ENCODE data around the gene PIP5K1A.
"Not testable (repeated sequence)": the region's sequence is repeated elsewhere in the genome, so short reads cannot be mapped to it uniquely, and the experiment has no call there.

Gene PIP5K1A

DNA sequence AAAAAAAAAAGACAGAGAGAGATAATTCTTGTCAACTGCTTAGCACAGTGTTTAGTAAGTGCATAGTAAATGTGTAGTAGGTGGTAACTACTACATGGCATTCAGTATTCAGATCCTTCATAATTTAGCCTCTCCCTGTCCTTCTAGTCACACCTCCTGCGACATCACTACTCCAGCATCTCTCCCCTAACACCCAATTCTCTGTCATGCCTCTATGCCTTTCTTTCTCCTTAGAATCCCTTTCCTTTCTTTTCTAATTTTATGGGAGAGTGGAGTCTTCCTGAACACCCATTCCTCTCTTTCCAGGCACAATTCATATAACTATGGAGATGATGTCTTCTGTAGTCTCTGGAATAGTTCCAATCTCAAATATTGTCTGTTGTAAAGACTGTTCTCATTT is 4.5 kb upstream of the PIP5K1A start:
- Histone ChIP-seq H3K4me3 (ENCODE audit: low read depth in 1 of 2, low read length in 1 of 2) (no peak overlapping the region), H3K36me3 (no peaks in the 10 kb centered on the region), H3K27ac (no peak overlapping the region), H3K9me3 (no peaks in the 10 kb centered on the region), H3K27me3 (peaks cover 34% of the 10 kb centered on the region), H3K4me1 (ENCODE audit: control insufficient read depth in 1 of 2, insufficient read depth in 1 of 2, low read depth in 1 of 2, low read length in 1 of 2) (peaks cover 14 to 23% of the 10 kb centered on the region in 2 experiments)
- TF ChIP-seq, protein P1, sequence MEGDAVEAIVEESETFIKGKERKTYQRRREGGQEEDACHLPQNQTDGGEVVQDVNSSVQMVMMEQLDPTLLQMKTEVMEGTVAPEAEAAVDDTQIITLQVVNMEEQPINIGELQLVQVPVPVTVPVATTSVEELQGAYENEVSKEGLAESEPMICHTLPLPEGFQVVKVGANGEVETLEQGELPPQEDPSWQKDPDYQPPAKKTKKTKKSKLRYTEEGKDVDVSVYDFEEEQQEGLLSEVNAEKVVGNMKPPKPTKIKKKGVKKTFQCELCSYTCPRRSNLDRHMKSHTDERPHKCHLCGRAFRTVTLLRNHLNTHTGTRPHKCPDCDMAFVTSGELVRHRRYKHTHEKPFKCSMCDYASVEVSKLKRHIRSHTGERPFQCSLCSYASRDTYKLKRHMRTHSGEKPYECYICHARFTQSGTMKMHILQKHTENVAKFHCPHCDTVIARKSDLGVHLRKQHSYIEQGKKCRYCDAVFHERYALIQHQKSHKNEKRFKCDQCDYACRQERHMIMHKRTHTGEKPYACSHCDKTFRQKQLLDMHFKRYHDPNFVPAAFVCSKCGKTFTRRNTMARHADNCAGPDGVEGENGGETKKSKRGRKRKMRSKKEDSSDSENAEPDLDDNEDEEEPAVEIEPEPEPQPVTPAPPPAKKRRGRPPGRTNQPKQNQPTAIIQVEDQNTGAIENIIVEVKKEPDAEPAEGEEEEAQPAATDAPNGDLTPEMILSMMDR (IDR thresholded peaks at IDR 0.05) = no peak

DNA sequence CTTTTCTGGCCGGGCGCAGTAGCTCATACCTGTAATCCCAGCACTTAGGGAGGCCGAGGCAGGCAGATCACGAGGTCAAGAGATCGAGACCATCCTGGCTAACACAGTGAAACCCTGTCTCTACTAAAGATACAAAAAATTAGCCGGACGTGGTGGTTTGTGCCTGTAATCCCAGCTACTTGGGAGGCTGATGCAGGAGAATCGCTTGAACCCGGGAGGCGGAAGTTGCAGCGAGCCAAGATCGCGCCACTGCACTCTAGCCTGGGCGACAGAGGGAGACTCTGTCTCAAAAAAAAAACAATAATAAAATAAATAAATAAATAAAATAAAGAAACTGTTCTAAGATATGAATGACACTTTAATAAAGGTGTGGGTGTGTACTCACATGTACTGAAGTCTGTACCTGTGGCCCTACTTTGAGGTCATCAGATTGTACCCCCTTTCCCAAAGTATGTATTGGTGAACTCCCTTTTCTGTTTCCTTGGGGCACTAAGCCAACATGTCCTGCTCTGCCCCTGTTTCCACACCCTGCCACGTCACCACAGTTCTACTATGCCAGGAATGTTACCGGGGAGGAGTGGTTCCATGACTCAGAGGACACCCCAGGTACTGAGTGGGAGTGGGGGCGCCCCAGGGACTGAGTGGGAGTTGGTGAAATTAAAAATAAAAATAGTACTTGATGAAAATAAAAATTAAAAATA is 3.3 kb upstream of the PIP5K1A start:
- not testable (repeated sequence) for H3K9me3 ChIP-seq; H3K27ac ChIP-seq; H3K4me3 ChIP-seq (ENCODE audit: low read depth in 1 of 2, low read length in 1 of 2); H3K36me3 ChIP-seq
- Histone ChIP-seq H3K4me1 (ENCODE audit: control insufficient read depth in 1 of 2, insufficient read depth in 1 of 2, low read depth in 1 of 2, low read length in 1 of 2) (peaks cover 18 to 22% of the 10 kb centered on the region in 2 experiments), H3K27me3 (peaks cover 34% of the 10 kb centered on the region)

DNA sequence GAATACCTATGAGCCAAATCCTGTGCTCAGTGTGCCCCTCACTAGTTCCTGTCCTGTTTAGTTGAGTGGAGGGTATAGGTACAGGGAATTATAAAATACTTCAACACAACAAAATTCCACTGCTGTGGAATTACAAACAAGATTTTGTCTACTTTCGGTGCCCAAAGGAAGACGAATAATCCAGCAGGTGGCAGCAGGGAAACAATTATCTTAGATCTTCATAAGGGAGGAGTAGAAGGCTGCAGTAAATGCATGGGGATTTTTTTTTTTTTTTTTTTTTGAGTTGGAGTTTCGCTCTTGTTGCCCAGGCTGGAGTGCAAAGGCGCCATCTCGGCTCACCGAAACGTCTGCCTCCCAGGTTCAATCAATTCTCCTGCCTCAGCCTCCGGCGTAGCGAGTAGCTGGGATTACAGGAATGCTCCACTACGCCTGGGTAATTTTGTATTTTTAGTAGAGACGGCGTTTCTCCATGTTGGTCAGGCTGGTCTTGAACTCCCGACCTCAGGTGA is 2.0 kb upstream of the PIP5K1A start:
- Histone ChIP-seq H3K4me1 (ENCODE audit: control insufficient read depth in 1 of 2, insufficient read depth in 1 of 2, low read depth in 1 of 2, low read length in 1 of 2) (peaks cover 19 to 22% of the 10 kb centered on the region in 2 experiments), H3K27me3 (peaks cover 34% of the 10 kb centered on the region), H3K36me3 (no peaks in the 10 kb centered on the region), H3K9me3 (no peaks in the 10 kb centered on the region), H3K4me3 (ENCODE audit: low read depth in 1 of 2, low read length in 1 of 2) (no peak overlapping the region), H3K27ac (no peak overlapping the region)
- TF ChIP-seq, protein P1 (IDR thresholded peaks at IDR 0.05) = no peak

DNA sequence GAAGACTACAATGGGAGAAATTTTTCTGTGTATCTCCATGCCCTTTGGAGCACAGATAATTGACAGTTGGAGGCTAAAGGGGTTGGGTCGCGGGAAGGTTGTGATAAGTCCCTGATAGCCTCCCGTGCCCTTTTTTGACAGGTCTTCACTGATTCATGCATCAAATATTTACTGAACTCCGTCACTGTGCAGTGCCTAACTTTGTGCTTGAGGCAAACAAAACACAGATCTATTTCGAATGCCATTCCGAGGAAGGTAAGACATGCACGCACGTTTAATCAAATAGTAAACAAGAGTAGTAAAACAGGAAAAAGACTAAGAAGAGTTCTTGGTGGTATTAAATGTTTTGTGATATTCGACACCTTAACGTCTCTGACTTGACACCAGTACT is 494 bp upstream of the PIP5K1A start:
- H3K27ac ChIP-seq = peak overlapping the region; percentile 94
- TF ChIP-seq, protein P1 (IDR thresholded peaks at IDR 0.05) = no peak

DNA sequence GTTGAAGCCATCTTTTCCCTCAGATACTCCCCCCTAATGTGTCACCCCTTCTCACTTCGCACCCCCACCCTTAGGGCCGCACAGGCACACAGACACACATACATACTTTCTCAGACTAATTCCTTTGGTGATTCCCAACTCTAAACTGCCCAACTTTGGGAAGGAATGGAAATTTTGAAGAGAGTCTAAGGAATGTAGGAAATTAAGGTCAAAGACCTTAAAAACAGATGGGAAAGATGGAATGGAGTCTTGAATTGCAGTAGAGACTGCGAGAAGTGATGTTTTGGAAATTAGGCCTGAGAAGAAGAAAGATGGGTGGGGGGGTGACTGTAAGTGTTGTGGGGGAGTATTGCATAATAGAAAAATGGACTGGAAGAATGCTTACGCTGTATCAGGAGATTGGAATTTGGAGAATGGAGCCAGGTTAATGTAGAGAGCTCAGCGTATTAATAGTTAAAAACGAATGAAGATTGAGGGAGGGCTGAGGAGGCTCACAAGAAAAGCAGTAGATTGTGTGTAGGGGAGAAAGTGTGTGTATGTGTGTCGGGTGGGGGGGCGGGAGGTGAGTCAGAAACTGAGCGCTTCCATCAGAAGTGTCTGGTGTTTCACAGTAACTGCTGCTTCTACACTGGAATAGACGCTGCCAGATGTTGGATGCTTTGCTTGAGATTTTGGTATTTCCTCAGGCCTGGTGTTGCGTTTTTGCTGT is 1.7 kb downstream of the PIP5K1A start:
- peaks cover 4% of the 10 kb centered on the region for H3K27me3 ChIP-seq
- peaks cover 13% of the 10 kb centered on the region for H3K36me3 ChIP-seq
- H3K27ac ChIP-seq = peak overlapping the region; percentile 94
- H3K9me3 ChIP-seq = no peaks in the 10 kb centered on the region
- H3K4me1 ChIP-seq (ENCODE audit: control insufficient read depth in 1 of 2, insufficient read depth in 1 of 2, low read depth in 1 of 2, low read length in 1 of 2) = peaks cover 19 to 22% of the 10 kb centered on the region in 2 experiments
- TF ChIP-seq, protein P1 (IDR thresholded peaks at IDR 0.05) = no peak
- H3K4me3 ChIP-seq (ENCODE audit: low read depth in 1 of 2, low read length in 1 of 2) = peak overlapping the region; percentile 88 to 99

More for the DNA sequence above, 494 bp upstream of the PIP5K1A start:
- H3K36me3 ChIP-seq = peaks cover 4% of the 10 kb centered on the region
- H3K4me1 ChIP-seq (ENCODE audit: control insufficient read depth in 1 of 2, insufficient read depth in 1 of 2, low read depth in 1 of 2, low read length in 1 of 2) = peaks cover 19 to 22% of the 10 kb centered on the region in 2 experiments
- peak overlapping the region; percentile 88 to 99 for H3K4me3 ChIP-seq (ENCODE audit: low read depth in 1 of 2, low read length in 1 of 2)
- H3K27me3 ChIP-seq = peaks cover 24% of the 10 kb centered on the region
- H3K9me3 ChIP-seq = no peaks in the 10 kb centered on the region

DNA sequence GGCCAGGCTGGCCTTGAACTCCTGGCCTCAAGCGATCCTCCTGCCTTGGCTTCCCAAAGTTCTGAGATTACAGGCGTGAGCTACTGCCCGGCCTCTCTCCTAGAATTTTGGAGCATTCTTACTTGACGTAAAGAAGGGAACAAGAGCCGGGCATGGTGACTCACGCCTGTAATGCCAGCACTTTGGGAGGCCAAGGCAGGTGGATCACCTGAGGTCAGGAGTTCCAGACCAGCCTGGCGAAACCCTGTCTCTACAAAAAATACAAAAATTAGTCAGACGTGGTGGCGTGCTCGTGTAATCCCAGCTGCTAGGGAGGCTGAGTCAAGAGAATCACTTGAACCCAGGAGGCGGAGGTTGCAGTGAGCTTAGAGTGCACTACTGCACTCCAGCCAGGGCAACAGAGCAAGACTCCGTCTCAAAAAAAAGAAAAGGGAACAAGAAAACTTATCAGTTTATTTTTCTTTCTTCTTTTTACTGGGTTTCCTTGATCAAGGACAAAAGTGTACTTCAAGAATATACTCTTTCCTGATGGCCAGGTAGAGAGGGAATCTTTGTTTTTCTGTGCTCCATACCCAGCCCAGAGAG is 7.1 kb downstream of the PIP5K1A start:
- H3K4me3 ChIP-seq (ENCODE audit: low read depth in 1 of 2, low read length in 1 of 2); H3K4me1 ChIP-seq (ENCODE audit: control insufficient read depth in 1 of 2, insufficient read depth in 1 of 2, low read depth in 1 of 2, low read length in 1 of 2); H3K9me3 ChIP-seq; H3K27me3 ChIP-seq: not testable (repeated sequence)
- Histone ChIP-seq H3K36me3 (peaks cover 43% of the 10 kb centered on the region), H3K27ac (peak overlapping the region; percentile 53)

Measured in neutrophil (primary cell).